Esophagus squamous epithelium (tissue), 4 donors: Measurements from ENCODE around the gene TESMIN.

Experiments
- CTCF ChIP-seq, 6 experiments: fragments of 450-650 bp in 4 of 6; fragments of 200-600 bp in 2 of 6; sonication (generic) in 2 of 6; IDR thresholded peaks; one replicate each; pipeline ENCODE4 v1.5.1; 2016 to 2019; ENCODE audit warnings: antibody characterized with exemption in 6 of 6, mild to moderate bottlenecking in 4 of 6, moderate library complexity in 4 of 6
- POLR2A ChIP-seq, 4 donors: fragments of 450-650 bp; IDR thresholded peaks; one replicate each; pipeline ENCODE4 v1.6.1; 2017; ENCODE audit warnings: antibody characterized with exemption in 4 of 4, mild to moderate bottlenecking in 4 of 4, moderate library complexity in 3 of 4

GRCh38 chr11:68691402-68691784 lies 59.9 kb downstream of the TESMIN start:
- TF ChIP-seq CTCF (IDR thresholded peaks at IDR 0.05): no peak
- no peak for TF ChIP-seq POLR2A (IDR thresholded peaks at IDR 0.05)
